ENCODE data around the gene DGKG. TPM values are rescaled to one million over a fixed set of nuclear protein-coding genes. Genes with fewer than 3 reads are reported as not detected.

Gene DGKG
- total RNA-seq, 1 donor from 2014 or later = 0.22 TPM

DNA sequence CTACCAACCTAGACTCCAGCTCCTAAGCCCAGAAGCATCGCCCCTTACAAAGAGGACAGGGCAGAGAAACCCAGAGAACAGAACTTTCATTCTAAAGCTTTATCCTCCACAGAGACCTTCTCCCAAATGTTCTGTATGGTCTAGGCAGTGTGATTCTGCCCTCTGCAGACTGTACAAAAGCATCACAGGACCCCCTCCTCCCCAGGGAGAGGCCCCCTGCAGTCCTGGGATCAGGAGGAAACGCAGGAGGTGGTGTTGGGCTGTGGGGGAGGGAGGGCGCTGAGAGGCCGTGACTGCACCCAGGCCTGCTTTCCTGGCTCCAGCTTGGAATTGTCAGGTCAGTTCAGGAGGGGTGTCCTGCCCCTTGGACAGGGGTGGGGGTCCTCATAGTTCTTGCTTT lies 101.3 kb downstream of the DGKG start:
- H3K9me3 Mint-ChIP-seq = peaks cover 3% of the 10 kb centered on the region
- Histone ChIP-seq H3K79me2 (ENCODE audit: low read depth) (no peaks in the 10 kb centered on the region), H3K9ac (no peak overlapping the region), H4K20me1 (ENCODE audit: low read depth) (no peaks in the 10 kb centered on the region), H3F3A (ENCODE audit: low read depth) (no peaks in the 10 kb centered on the region), H3K27ac (no peak overlapping the region), H3K9me3 (ENCODE audit: low read depth) (no peaks in the 10 kb centered on the region), H2AFZ (replicated peaks) (no peak overlapping the region), H3K4me3 (no peak overlapping the region), H3K4me2 (no peak overlapping the region), H3K36me3 (no peaks in the 10 kb centered on the region), H3K27me3 (peaks cover 12% of the 10 kb centered on the region), H3K4me1 (peaks cover 22% of the 10 kb centered on the region)
- H3K4me1 Mint-ChIP-seq = peaks cover 44% of the 10 kb centered on the region
- no peak for TF ChIP-seq EZH2phosphoT487 (IDR thresholded peaks at IDR 0.05)
- no peak for TF ChIP-seq EZH2 (IDR thresholded peaks at IDR 0.05)
- no peak for TF ChIP-seq CTCF (IDR thresholded peaks at IDR 0.05)
- no peak overlapping the region for H3K4me3 Mint-ChIP-seq
- H3K27ac Mint-ChIP-seq = peak overlapping the region; percentile 48
- DNase-seq (ENCODE audit: low spot score) = no peak
- no peaks in the 10 kb centered on the region for H3K36me3 Mint-ChIP-seq
- H3K27me3 Mint-ChIP-seq (ENCODE audit: insufficient read depth, low read depth) = peaks cover 16% of the 10 kb centered on the region

DNA sequence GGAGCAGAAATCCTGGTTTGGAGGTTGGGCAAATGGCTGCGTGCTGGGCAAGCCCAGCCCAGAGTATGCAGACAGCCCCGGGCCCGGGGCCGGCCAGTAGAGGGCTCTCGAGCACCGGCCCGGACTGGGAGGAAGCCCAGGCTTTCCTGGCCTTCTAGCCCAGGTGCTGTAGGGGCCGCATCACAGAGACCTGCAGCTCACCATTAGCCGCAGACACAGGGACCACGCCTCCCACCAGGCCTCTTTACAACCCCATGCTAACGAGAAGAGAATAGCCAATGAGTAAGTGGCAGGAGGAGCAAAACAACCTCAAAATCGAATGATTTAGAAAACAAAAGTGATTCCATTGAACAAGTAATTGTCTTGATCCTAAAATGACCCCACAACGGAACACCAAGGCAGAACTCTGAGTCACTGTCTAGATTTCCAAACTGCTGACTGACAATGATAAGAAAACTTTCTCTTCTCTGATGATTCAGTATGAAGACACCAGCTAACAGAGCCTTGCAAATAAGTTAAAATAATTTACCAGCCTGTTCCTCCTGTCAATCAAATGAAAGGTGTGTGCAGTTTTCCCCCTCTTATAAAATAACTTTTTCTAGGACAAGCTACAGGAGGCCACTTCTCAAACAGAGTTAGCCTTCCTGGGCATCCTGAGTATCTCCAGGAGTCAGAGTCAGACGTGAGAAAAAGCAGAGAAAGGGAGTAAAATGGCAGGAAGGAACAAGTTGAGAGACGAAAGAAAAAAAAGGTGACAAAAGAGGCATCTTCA lies 102.2 kb downstream of the DGKG start:
- peak; percentile 91 for DNase-seq (ENCODE audit: low spot score)
- H3K4me3 ChIP-seq = no peak overlapping the region
- H3K4me2 ChIP-seq = peak overlapping the region; percentile 59
- no peaks in the 10 kb centered on the region for H3K36me3 ChIP-seq
- H3K4me1 ChIP-seq = peaks cover 16% of the 10 kb centered on the region
- no peak overlapping the region for H3K9ac ChIP-seq
- no peaks in the 10 kb centered on the region for H3K36me3 Mint-ChIP-seq
- H3K4me3 Mint-ChIP-seq = peak overlapping the region; percentile 64
- H2AFZ ChIP-seq (replicated peaks) = peak overlapping the region; percentile 40
- H4K20me1 ChIP-seq (ENCODE audit: low read depth) = no peaks in the 10 kb centered on the region
- H3K27ac ChIP-seq = no peak overlapping the region
- no peak overlapping the region for H3K27ac Mint-ChIP-seq
- no peaks in the 10 kb centered on the region for H3F3A ChIP-seq (ENCODE audit: low read depth)
- TF ChIP-seq EZH2 (IDR thresholded peaks at IDR 0.05) = no peak
- peak; percentile 98 for TF ChIP-seq CTCF (IDR thresholded peaks at IDR 0.05)
- TF ChIP-seq EZH2phosphoT487 (IDR thresholded peaks at IDR 0.05) = no peak
- peaks cover 51% of the 10 kb centered on the region for H3K4me1 Mint-ChIP-seq
- no peaks in the 10 kb centered on the region for H3K79me2 ChIP-seq (ENCODE audit: low read depth)
- H3K9me3 ChIP-seq (ENCODE audit: low read depth) = no peaks in the 10 kb centered on the region
- peaks cover 20% of the 10 kb centered on the region for H3K27me3 Mint-ChIP-seq (ENCODE audit: insufficient read depth, low read depth)
- H3K27me3 ChIP-seq = peaks cover 12% of the 10 kb centered on the region
- H3K9me3 Mint-ChIP-seq = peaks cover 3% of the 10 kb centered on the region

DNA sequence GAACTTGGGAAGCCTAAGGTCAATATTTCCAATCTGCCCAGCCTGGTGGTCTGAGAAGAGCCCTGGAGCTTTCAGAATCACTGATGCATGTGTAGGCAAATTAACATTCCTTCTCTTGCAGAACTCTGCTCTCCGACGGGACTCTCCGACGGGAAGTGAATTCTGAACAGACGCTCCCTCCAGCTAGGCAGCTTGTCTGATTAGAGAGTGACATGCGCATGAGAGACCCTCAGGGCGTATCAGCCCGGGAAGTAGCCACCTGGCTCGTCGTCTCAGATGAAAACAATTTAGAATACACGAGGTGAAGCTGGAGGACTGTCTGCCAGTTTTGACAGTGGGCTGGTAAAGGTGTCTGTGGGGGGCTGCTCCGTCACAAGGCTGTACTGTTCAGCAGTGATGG lies 103.1 kb downstream of the DGKG start:
- H3K9me3 ChIP-seq (ENCODE audit: low read depth) = no peaks in the 10 kb centered on the region
- H3K79me2 ChIP-seq (ENCODE audit: low read depth) = no peaks in the 10 kb centered on the region
- Mint-ChIP-seq H3K4me3 (peak overlapping the region; percentile 9), H3K36me3 (no peaks in the 10 kb centered on the region), H3K27me3 (ENCODE audit: insufficient read depth, low read depth) (peaks cover 20% of the 10 kb centered on the region), H3K27ac (peak overlapping the region; percentile 48), H3K9me3 (peaks cover 3% of the 10 kb centered on the region), H3K4me1 (peaks cover 49% of the 10 kb centered on the region)
- H3K4me1 ChIP-seq = peaks cover 15% of the 10 kb centered on the region
- peaks cover 12% of the 10 kb centered on the region for H3K27me3 ChIP-seq
- H3K27ac ChIP-seq = no peak overlapping the region
- H3K9ac ChIP-seq = no peak overlapping the region
- no peaks in the 10 kb centered on the region for H3F3A ChIP-seq (ENCODE audit: low read depth)
- DNase-seq (ENCODE audit: low spot score) = peak; percentile 68
- H3K4me3 ChIP-seq = no peak overlapping the region
- H3K36me3 ChIP-seq = no peaks in the 10 kb centered on the region
- no peaks in the 10 kb centered on the region for H4K20me1 ChIP-seq (ENCODE audit: low read depth)
- H2AFZ ChIP-seq (replicated peaks) = no peak overlapping the region
- no peak for TF ChIP-seq CTCF (IDR thresholded peaks at IDR 0.05)
- no peak for TF ChIP-seq EZH2 (IDR thresholded peaks at IDR 0.05)
- TF ChIP-seq EZH2phosphoT487 (IDR thresholded peaks at IDR 0.05) = no peak
- H3K4me2 ChIP-seq = peak overlapping the region; percentile 59
